HG03521 (cell line): Measurements from ENCODE around the gene ALK.

ENCODE experiments used
- ATAC-seq: cut with Tn5 transposase; IDR thresholded peaks from one replicate; pipeline ENCODE4 v1.9.1; 2021; ENCODE audit warnings: mild to moderate bottlenecking, moderate library complexity; ENCODE audit not compliant: unreplicated experiment

ALK gene

DNA sequence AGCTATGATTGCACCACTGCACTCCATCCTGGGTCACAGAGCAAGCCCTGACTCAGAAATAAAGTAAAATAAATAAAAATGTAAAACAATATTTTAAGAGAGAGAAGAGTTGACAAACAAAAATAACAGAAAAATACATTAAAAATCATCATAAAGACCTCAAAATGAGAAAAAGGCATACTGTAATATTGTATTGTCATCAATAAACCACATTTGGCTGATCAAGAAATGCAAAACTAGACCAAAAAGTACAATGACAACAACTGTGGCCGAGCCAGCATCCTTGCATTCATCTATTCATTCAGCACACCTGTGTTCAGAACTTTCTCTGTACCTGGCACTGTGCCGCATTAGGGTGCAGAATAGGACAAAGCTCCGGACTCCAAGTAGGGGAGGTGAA is 121.8 kb downstream of the ALK start:
- no peak for ATAC-seq

DNA sequence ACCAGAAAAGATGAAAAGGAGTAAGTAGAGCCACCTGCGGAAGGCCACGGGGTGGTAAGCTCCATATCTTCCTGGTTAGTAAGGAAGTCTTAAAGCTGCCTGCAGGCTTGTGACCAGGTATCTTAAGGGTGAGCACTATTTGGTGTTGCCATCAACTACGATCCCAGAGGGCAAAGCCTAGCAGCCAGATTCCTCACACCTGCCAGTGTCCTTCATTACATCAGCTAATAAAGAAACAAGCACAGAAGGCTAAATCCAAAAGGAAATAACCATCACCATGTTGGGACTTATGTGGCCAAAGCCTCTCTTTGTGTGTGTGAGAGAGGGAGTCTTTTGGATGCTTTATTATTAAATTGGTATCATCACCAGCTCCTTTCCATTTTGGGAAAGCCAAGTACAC is 123.5 kb downstream of the ALK start:
- no peak for ATAC-seq

DNA sequence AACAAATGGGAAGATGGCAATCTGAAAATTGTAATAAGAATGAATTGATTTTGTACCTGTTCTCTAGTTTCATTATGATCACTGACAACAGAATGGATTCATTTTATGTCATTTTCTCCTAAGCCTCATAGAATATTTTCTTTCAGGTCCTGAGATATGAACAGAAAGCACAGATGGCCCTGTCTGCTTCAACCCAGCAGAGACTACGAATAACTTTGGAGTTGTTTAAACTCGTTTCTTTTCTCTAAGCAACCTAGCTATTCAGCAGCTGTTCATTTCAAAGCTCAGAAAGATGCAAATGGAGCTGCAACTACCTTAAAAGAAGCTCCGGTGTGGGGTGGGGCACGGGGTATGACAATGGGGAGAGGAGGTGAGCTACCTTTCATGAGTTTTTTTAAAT is 124.9 kb downstream of the ALK start:
- ATAC-seq = no peak

GRCh38 chr2:29789911-29790485 is 131.4 kb downstream of the ALK start:
- ATAC-seq = no peak

DNA sequence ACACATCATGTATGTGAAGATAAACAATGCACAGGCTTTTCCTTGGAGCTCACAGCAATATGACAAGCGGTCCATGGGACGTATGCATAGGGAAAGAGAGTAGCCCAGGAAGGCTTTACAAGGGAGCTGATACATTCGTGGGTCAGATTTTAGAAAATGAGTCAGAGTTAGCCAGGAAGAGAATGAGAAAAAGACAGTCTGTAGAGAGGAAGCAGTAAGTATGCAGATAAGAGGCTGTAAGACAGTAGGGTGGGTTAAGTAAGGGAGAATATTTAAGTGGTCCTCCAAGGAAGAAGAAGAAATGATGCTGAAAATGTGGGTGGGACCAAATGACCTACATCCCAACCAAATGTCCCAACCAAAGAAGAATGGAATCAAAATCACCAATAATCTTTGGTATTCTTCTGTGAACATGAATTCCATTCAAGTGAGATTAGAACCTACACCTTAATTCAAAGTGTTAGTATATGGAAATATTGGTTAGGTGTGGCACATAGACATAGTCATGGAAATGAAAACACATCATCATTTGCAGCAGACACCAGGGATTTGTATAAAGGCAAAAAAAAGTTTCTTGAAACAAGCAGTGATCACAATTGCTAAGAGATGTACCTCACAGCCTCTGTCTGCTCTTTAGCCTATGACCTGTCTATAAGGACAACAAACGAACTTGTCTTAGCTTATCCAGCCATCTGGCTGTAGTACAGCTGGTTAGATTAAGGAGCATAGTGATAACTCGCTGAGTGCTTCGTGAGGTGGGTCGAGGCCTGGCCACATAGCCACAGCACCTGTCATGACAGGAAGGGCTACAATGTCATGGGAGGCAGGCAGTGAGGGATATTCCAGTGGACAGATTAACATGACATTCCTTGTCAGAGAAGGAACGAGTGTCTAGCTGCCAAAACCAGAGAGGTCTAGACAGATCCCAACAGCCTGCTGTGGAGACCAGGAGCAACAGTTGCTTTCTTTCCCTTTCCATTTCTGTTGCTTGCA is 133.6 kb downstream of the ALK start:
- ATAC-seq = no peak

GRCh38 chr2:29786361-29786760 is 135.0 kb downstream of the ALK start:
- ATAC-seq = no peak

GRCh38 chr2:29783666-29784065 is 137.7 kb downstream of the ALK start:
- no peak for ATAC-seq

DNA sequence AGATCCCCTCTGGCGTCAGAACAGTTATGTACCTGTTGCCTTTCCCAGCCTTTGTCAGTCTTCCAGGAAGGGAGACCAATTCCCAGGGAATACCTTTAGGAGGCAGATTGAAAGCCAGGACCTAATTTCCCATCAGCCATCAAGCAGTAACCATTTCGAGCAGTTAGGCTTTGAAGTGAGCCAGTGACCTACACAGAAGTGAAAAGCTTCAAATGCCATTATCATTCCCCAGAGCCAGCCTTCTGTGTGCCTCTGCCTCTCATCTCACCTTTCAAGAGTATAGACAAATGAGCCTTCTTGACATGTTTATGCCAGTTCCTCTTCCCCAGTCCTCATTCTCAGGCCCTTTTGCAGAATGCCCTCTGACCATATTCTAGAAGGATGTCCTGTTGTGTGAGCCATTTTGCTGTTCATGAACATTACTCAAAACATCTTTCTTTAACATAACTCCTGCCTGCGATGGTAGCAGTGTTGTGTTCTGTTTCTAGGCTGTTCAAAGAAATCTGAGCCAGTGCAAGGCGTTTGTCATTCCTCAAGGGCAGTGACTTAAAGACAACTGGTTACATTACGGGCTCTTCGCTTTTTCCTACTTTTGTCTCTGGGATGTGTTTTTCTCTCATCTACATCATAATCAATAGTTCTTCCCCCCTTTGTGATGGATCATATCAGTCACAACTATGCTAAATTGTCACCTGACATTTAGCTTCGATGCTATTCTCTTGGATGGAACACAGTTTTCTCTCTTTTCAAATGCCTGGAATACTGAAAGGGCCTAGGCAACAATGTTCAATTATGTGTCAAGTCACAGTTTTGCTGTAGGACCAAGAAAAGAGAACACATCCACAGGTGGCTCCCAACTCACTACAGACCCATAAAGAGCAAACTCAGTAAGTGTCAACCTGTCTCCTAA is 138.6 kb downstream of the ALK start:
- no peak for ATAC-seq

DNA sequence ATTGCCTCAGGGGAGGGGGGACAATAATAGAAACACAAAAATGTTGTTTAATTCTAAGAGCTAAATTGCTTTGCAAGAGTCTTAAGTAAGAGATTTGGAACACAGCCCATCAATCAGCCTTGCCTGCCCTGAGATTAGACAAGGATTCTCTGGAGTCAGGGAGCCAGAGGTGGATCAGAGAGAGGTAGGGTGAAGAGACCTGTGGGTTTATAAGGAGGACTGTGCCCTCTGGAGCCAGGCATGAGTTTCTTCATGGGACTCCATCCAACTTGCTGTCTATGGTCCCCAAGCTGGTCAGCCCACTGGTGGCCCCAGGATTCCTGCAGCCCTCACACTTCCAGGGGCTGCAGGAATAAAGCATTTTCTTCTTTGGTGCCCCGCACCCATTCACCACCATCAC is 139.3 kb downstream of the ALK start:
- no peak for ATAC-seq

GRCh38 chr2:29780906-29781305 is 140.5 kb downstream of the ALK start:
- ATAC-seq = no peak

DNA sequence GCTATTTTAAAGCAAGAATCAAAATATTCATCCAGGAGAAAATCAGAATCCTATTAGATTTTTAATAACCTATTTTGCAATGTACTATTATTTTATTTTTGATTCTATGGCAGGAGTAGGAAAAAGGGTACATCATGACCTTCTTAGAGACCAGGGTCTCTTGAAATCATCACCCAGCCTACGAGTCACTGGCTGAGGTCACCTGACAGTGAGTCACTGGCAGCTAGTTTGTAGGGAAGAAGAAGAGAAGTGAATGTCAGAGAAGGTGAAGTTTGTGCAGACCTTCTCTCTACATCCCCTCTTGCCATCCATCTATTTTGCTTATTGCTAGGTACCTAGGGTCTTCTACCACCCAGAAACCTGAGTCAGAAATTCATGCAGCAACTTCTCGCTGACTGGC is 144.2 kb downstream of the ALK start:
- no peak for ATAC-seq

- ATAC-seq = no peak
These were observed 145.0 kb downstream of the ALK start for GRCh38 chr2:29776406-29776805.

- no peak for ATAC-seq
These were observed 145.4 kb downstream of the ALK start for GRCh38 chr2:29775937-29776336.

DNA sequence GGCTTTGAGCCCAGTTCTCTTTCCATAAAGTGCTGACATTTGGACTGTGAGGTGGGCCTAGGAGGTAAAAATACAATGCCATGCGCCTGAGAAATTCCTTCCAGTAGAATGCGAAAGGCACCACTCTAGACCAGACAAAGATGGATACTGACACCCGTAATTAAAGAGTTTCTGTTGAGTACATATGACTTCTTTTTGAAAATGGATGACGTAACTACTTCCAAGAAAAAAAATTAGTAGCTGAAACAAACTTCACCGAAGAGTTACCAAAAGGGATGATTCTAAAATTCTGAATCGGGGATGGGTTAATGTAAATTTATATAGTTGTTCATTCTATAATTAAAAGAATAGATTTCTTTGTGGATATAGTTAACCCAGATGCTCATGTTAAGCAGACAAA is 146.8 kb downstream of the ALK start:
- no peak for ATAC-seq

DNA sequence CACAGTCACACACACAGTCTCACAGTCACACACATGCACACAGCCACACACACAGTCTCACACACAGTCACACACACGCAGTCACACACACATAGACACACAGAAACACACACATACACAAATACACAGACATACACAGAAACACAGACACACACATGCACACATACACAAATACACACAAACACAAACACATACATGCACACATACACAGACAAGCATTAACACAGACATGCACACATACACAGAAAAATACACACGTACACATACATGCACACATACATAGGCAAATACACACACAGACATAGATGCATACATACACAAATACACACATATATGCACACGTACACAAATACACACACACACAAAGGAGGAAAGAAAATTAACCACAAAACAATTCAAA is 150.5 kb downstream of the ALK start:
- no peak for ATAC-seq

- no peak for ATAC-seq
These were observed 151.5 kb downstream of the ALK start for GRCh38 chr2:29769847-29770246.

DNA sequence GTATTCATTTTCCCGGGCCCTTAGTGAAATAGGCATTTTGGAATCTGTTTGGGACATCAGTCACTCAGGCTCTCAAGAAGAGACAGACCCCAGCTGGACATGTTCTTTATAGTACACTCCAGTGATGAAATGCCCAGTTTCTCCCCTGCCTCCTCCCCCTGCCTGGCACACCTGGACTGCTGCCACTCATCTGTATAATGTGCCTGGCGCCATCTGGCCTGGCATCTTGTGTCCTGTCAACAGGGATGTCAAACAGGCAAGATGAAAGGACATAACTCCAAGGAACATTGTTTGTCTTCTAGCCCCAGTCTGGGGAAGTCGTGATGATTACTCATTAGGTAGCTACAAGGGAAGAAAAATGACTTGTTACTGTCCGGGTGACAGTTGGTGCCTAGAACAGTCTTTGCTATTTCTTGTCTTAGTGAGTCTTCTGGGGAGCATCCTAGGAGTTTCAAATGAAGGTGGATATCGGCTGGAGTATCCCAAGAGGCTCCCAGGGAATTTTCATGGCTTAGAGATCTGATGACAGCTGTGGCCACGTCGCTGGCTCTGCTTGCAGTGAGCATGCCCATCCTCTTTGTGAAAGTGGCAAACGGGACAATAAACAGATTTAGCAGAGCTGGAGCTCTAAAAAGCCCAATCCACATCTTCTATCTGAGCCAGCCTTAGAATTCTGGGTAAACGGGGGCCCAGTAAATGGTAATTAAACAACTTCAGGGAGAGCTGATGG is 153.6 kb downstream of the ALK start:
- ATAC-seq = no peak

DNA sequence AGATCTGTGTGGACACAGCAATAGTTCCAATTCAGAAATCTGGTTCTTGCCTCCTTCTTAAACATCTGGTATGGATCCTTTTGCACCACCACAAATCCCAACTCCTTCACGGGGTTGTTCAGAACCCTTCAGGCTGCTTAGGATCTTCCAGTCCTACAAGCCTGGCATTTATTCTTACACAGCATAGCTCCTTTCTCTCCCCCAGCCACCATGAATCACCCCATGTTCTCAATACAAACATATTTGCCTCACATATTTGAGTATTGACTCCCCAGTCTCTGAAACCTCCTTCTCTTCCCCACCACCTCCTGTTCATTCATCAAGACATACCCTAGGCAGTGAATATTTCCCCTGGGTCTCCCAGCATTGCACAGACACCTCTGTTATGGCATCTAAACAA is 155.2 kb downstream of the ALK start:
- ATAC-seq = no peak

DNA sequence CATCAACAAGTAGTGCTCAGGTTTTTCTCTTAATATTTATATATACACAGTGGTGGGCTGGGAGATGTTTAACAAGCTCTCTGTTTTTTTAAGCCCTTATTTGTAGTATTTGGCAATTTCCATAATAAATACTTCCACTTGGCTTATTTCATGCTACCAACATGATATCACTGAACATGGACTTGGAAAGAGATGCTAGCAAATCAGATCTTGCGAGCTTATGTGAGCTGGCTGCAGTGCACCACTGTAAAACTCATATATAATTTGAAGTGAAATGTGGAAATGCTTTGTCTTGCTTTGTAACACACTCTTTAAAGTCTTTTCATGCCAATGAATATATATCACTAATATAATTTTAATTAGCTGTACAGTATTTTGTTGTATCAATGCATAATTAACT is 155.7 kb downstream of the ALK start:
- no peak for ATAC-seq

DNA sequence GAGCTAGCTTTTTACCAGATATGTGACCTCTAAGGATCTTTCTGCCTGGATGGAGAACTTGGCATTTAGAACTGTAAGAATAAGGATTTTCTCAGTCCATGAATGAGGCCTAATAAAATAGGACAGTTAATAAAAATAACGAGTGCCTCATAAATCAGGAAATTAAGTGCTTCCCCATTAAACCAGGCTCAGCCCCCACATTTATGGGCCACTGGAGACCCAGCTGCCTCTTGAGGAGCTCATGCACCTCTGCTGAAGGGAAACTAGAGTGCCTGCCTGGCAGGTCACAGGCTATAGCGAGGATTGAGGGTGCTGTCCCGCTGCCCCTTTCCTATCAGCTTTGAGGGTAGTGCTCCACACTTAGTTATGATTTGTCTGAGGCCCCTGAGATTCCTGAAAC is 158.0 kb downstream of the ALK start:
- no peak for ATAC-seq

DNA sequence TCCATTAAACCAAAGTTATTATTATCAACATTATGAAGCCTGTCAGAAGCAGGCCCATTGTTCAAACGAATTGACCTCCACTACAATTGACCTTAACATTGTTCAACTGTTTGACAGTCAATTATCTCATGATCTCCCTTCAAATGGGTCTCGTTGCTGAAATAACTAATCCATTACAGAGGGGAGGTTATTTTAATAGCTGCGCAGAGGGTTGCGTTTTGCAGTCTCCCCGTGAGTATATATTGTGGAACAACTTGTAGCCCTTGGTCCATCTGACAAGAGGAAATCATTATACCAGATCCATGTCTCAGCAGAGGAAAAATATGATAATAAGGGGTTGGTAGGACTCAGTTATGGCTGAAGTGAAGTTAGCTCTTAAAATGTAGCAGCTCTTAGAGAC is 159.1 kb downstream of the ALK start:
- no peak for ATAC-seq
